NCI-H446 treated with DMSO at 0.1 percent for 48 hours (cell line): ENCODE measurements around the gene BTLA.
"Not testable (repeated sequence)": the region's sequence is repeated elsewhere in the genome, so short reads cannot be mapped to it uniquely, and the experiment has no call there.

Experiments
- DNase-seq: peaks from one replicate; lab custom pipeline; 2025; lab: John Stamatoyannopoulos, UW

Gene BTLA, protein sequence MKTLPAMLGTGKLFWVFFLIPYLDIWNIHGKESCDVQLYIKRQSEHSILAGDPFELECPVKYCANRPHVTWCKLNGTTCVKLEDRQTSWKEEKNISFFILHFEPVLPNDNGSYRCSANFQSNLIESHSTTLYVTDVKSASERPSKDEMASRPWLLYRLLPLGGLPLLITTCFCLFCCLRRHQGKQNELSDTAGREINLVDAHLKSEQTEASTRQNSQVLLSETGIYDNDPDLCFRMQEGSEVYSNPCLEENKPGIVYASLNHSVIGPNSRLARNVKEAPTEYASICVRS

DNA sequence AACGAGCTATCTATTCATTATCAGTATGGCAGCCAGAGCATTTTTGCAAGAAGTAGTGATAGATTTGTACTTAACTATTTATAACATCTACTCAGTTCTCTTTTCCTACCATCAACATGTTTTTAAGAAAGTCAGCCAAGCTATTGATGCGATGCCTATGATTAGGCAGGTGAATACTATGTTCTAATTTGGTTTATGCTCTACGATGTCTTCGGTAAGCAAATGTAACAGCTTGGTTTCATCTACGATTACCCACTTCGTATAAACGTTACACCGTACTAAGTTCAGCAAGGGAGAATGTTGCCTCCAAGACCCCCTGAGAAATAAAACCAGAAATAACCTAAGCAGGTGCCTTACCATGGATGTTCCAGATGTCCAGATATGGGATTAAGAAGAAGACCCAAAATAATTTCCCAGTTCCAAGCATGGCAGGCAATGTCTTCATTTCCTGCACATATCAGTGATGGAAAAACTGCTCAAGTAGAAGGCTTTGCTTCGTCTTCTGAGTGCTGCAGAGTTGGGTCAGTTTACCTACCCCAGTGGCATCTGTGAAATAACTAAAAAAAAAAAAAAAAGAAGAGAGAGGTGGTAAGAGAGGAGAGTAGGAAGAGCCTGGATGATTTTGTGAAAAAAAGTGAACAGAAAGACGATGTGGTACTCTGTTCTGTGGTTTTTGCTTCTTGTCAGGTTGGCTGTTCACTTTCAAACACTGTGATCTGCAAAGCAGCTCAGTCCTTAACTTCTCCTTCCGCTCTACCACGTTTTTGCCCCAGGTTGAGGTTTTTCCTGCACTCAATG, at the start of gene BTLA:
BTLA (minus strand) TSS at position 559 of the 798 bp plus-strand sequence; CDS start at position 445, 114 bp downstream.
- no peak for DNase-seq

DNA sequence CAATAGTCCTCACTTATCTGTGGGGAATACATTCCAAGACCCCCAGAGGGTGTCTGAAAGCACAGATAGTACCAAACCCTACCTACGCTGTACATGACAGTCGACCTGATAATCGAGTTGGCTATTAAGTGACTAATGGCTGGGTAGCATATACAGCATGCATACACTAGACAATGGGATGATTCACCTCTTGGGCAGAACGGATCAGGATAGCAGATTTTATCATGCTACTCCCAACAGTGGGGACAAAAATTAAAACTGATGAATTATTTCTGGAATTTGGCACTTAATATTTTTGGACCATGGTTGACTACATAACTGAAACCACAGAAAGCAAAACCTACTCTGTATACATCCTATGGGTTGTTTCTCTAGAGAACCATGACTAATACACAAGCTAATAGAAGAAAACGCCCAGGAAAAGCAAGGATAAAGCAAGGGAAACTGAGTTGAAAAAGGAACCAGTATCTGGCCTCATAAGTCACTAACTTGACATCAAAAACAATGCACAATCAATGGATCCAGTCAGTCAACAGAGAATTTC, 47.0 kb upstream of the BTLA start:
- DNase-seq = no peak

DNA sequence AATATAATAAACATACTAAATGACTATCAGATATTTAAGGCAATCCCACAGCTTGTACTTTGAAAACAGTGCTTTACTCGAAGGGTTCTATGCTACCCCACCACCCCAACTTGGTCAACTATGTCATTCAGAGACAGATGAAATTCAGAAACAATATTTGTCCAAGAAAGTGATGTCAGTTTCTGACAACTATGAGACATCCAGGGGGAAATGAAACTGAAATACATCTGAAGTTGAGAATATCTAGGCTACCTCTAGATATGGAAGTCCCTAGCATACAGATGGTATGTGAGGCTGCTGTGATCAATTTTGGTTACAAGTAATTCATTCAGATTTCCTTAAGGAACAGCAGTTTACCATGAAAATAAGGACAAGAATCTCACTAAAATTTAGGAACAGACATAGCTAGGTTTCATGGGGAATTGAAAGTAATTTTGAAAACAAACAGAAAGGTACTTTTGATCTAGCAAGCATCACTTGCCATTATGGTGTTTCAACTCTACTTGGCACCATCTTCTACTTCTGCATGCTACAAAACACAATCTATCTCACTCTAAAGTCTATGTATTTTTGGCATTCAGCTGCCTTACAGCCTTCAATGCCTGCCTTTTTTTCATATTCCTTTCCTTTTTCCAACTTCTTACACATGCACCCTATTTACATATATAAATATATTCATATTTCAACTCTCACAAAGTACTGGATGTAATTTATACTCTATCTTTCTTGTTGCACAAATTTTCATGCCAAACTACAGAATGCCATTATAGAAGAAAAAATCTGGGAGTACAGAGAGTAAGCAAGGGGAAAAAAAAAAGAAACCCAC, 40.8 kb upstream of the BTLA start:
- no peak for DNase-seq

GRCh38 chr3:112531358-112531781, 32.1 kb upstream of the BTLA start:
- no peak for DNase-seq

GRCh38 chr3:112530573-112530972, 31.3 kb upstream of the BTLA start:
- no peak for DNase-seq

DNA sequence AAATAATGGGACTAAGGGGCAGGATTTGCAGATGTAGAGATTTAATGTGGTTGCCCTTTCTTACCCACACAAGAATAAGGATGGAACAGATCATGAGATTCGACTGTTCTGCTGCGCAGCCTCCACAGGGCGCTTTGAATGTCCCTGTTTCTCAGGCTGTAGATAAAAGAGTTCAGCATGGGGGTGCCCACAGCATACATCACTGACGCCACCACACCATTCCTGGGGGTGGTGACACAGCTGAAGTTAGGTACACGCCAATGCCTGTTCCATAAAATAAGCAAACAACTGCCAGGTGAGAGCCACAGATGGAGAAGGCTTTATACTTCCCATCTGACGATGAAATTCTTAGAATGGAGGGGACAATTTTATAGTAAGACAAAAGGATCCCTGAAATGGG, 24.9 kb upstream of the BTLA start:
- not testable (repeated sequence) for DNase-seq

GRCh38 chr3:112519424-112520001, 20.2 kb upstream of the BTLA start:
- DNase-seq = peak; percentile 22

GRCh38 chr3:112518970-112519369, 19.7 kb upstream of the BTLA start:
- DNase-seq = not testable (repeated sequence)

- DNase-seq = no peak
Measured at GRCh38 chr3:112514527-112515128, 15.4 kb upstream of the BTLA start.

DNA sequence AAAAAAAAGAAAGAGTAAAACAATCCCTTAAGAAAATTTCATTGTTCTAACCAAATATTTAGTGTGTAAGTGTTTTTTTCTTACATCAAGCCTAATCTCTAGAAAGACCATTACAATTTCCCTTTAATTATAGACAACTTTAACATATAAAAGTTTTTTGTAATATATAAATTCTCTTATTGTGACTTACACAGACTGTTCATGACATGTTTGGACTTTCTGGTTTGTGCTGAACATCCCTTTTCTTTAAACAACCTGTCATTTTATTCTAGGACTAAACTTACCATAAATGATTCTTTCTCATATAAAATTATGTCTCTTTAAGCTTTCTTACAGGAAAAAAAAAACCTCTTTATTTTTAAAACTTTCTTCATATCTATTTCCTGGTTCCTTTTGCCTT, 13.0 kb upstream of the BTLA start:
- DNase-seq = no peak

GRCh38 chr3:112508860-112509259, 9.6 kb upstream of the BTLA start:
- DNase-seq = no peak

GRCh38 chr3:112508261-112508660, 9.0 kb upstream of the BTLA start:
- DNase-seq = no peak

- DNase-seq = no peak
Measured at GRCh38 chr3:112505907-112506306, 6.6 kb upstream of the BTLA start.

DNA sequence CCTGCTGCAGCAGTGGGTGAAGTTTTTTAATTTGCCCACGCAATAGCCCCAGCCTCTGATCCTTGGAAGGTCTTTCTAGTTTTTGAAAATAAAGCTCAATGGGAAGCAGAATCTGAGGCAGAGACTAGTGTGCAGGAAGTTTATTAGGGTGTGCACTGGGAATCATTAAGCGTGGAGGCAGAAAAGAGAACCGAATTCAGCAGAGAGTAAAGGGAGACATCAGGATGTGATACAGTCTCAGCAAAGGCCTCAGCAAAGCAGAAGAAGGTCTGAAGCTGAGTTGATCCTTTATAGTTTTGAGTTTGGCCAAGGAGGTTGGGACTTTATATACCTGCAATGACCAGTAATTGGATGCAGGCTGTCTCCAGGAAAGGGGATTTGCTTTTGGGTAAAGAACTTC, 4.9 kb upstream of the BTLA start:
- no peak for DNase-seq

GRCh38 chr3:112503304-112503972, 4.2 kb upstream of the BTLA start:
- no peak for DNase-seq

DNA sequence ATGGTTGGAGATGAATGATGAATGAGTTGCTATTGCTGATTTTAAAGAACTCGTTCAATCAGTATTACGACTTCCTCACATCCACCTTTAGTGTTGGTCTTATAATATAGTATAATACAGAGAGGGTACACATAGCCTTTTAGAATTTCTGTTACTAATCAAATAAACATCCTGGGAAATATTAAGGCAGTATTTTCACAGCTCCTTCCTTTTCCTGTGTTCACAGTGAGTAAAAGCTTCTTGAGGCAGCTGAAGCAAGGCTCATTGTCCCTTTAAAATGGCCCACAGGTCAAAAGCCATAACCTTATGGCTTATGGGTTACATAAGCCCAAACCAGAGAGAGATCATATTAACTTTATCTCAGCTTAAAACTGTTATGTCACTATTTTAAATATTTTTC, 1.3 kb upstream of the BTLA start:
- no peak for DNase-seq

DNA sequence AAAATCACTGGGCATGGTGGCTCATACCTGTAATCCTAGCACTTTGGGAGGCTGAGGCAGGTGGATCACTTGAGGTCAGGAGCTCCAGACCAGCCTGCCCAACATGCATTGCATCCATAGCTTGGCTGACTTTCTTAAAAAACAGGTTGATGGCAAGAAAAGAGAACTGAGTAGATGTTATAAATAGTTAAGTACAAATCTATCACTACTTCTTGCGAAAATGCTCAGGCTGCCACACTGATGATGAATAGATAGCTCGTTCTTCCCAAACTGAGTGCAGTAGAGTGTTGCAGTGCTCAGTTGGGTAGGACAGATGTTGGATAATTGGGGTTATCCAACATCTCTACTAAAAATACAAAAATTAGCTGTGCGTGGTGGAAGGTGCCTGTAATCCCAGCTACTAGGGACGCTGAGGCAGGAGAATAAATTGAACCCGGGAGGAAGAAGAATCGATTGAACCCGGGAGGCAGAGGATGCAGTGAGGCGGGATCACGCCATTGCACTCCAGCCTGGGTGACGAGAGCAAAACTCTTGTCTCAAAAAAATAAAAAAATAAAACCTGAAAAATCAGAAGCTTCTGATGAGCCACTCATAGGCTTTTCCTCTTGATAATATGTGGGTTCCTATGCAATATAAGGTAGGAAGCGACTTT, 1.2 kb downstream of the BTLA start:
- DNase-seq = no peak

- no peak for DNase-seq
Measured at GRCh38 chr3:112496366-112497067, 2.8 kb downstream of the BTLA start.

DNA sequence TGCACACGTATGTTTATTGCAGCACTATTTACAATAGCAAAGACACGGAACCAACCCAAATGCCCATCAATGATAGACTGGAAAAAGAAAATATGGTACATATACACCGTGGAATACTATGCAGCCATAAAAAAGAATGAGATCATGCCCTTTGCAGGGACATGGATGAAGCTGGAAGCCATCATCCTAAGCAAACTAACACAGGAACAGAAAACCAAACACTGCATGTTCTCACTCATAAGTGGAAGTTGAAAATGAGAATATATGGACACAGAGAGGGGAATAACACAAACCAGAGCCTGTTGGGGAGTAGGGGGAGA, 4.9 kb downstream of the BTLA start:
- not testable (repeated sequence) for DNase-seq

GRCh38 chr3:112492124-112492523, 7.1 kb downstream of the BTLA start:
- no peak for DNase-seq
